Measurements from ENCODE around the gene C11orf52. TPM values are rescaled to one million over a fixed set of nuclear protein-coding genes. Genes with fewer than 3 reads are reported as not detected.

The C11orf52 gene
- total and polyA plus RNA-seq, 10 donors: 0.32 to 1.5 (median 0.63) TPM; not detected in 2

DNA sequence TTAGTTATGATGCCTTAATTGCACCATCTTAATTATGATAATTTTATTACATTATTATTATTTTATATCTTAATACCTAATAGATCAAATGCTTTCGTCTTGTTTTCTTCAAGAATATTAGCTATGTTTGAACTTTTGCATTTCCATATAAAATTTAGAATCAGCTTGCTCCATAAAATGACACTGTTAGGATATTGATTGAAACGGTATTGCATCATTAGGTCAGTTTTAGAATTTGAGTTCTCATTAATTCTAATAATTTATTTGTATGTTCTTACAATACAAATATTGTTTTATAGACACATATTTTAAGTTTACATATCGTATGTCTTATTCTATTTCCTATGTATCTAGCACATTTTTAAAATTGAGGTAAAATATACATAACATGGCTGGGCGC lies 32.7 kb upstream of the C11orf52 start:
- Histone ChIP-seq H3K27me3 (replicated peaks in 1 of 7) (no peaks in the 10 kb centered on the region), H3K36me3 (peaks cover 0 to 11% (median 0%) of the 10 kb centered on the region in 6 donors), H3K4me3 (no peak overlapping the region), H3K9me3 (no peaks in the 10 kb centered on the region), H3K27ac (no peak overlapping the region), H3K4me1 (no peaks in the 10 kb centered on the region)
- TF ChIP-seq CTCF (IDR thresholded peaks at IDR 0.05 in 8 of 11, conservative IDR thresholded peaks at IDR 0.05 in 3 of 11) (no peak), POLR2AphosphoS5 (IDR thresholded peaks at IDR 0.05) (no peak), POLR2A (IDR thresholded peaks at IDR 0.05) (no peak)
- 68 to 97% (median 93%) methylated on average over 4 of the region's 4 CpGs for WGBS, 5 donors
- intact Hi-C loops (cut with DNase I; ENCODE audit: low total_unique reads): no loop called here
- no peak for DNase-seq

DNA sequence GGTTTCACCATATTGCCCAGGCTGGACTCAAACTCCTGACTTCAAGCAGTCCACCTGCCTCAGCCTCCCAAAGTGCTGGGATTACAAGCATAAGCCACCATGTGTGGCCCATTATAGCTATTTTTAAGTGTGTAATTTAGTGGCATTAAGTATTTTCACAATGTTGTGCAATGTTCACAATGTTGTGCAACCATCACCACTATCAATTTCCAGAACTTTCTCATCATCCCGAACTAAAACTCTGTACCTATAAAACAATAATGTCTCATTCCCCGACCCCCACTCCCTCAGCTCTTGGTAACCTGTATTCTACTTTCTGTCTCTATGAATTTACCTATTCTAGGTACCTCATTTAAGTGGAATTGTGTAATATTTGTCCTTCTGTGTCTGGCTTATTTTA lies 31.9 kb upstream of the C11orf52 start:
- no peaks in the 10 kb centered on the region for H3K27me3 ChIP-seq (replicated peaks in 1 of 7)
- DNase-seq: no peak
- no peak overlapping the region for H3K4me3 ChIP-seq
- peaks cover 0 to 2% (median under 1%) of the 10 kb centered on the region in 8 donors for H3K9me3 ChIP-seq
- no peaks in the 10 kb centered on the region for H3K4me1 ChIP-seq
- no peak for TF ChIP-seq POLR2A (IDR thresholded peaks at IDR 0.05)
- TF ChIP-seq CTCF (IDR thresholded peaks at IDR 0.05 in 8 of 11, conservative IDR thresholded peaks at IDR 0.05 in 3 of 11): no peak
- TF ChIP-seq POLR2AphosphoS5 (IDR thresholded peaks at IDR 0.05): no peak
- 76 to 92% (median 84%) methylated on average over 2 of the region's 2 CpGs for WGBS, 5 donors
- H3K27ac ChIP-seq: no peak overlapping the region
- H3K36me3 ChIP-seq: peaks cover 0 to 11% (median 0%) of the 10 kb centered on the region in 6 donors
- intact Hi-C loops (cut with DNase I; ENCODE audit: low total_unique reads): no loop called here

- no peak for TF ChIP-seq CTCF (IDR thresholded peaks at IDR 0.05 in 8 of 11, conservative IDR thresholded peaks at IDR 0.05 in 3 of 11)
- no peak for TF ChIP-seq POLR2A (IDR thresholded peaks at IDR 0.05)
- TF ChIP-seq POLR2AphosphoS5 (IDR thresholded peaks at IDR 0.05): no peak
- Histone ChIP-seq H3K36me3 (no peaks in the 10 kb centered on the region), H3K27ac (no peak overlapping the region), H3K27me3 (replicated peaks in 1 of 7) (peaks cover 0 to 8% (median 0%) of the 10 kb centered on the region in 7 donors), H3K4me3 (no peak overlapping the region), H3K9me3 (peaks cover 0 to 5% (median 0%) of the 10 kb centered on the region in 8 donors), H3K4me1 (no peaks in the 10 kb centered on the region)
- 19 to 53% (median 32%) methylated on average over 2 of the region's 2 CpGs for WGBS, 5 donors
- intact Hi-C loops (cut with DNase I; ENCODE audit: low total_unique reads): no loop called here
- no peak for DNase-seq
These were observed 13.3 kb upstream of the C11orf52 start for GRCh38 chr11:111905411-111905810.

GRCh38 chr11:111906680-111907079 lies 12.0 kb upstream of the C11orf52 start:
- Histone ChIP-seq H3K27ac (no peak overlapping the region), H3K27me3 (replicated peaks in 1 of 7) (peaks cover 0 to 14% (median 1%) of the 10 kb centered on the region in 7 donors), H3K36me3 (no peaks in the 10 kb centered on the region), H3K4me3 (no peak overlapping the region), H3K4me1 (no peaks in the 10 kb centered on the region), H3K9me3 (peaks cover 0 to 5% (median 0%) of the 10 kb centered on the region in 8 donors)
- intact Hi-C loops (cut with DNase I; ENCODE audit: low total_unique reads): no loop called here
- DNase-seq: no peak
- TF ChIP-seq POLR2AphosphoS5 (IDR thresholded peaks at IDR 0.05) (no peak), POLR2A (IDR thresholded peaks at IDR 0.05) (no peak), CTCF (IDR thresholded peaks at IDR 0.05 in 8 of 11, conservative IDR thresholded peaks at IDR 0.05 in 3 of 11) (no peak)
- 75 to 90% (median 82%) methylated on average over 1 of the region's 1 CpG for WGBS, 5 donors

All from spleen (tissue), 11 donors.